Kidney epithelial cell (primary cell): ENCODE data around the gene JMJD1C. TPM values are rescaled to one million over a fixed set of nuclear protein-coding genes. Genes with fewer than 3 reads are reported as not detected.

Source experiments
- DNase-seq: peaks from one replicate; pipeline ENCODE4 v3.0.0-alpha.2; 2010; ENCODE audit warnings: low read depth
- H3K27me3 ChIP-seq: 2 replicates; pipeline ENCODE4 v1.6.0; 2011; ENCODE audit warnings: low read length; ENCODE audit not compliant: control insufficient read depth, insufficient read depth
- H3K36me3 ChIP-seq: 2 replicates; pipeline ENCODE4 v1.5.1; 2011; ENCODE audit warnings: low read length; ENCODE audit not compliant: control insufficient read depth, insufficient read depth
- H3K4me3 ChIP-seq: 2 replicates; pipeline ENCODE4 v1.5.1; 2011; ENCODE audit warnings: low read depth, mild to moderate bottlenecking, control low read depth, low read length
- CTCF ChIP-seq: IDR thresholded peaks from 2 replicates; pipeline ENCODE4 v1.5.1; 2011; ENCODE audit warnings: mild to moderate bottlenecking, moderate library complexity, low read length, control low read depth, inconsistent platforms; ENCODE audit not compliant: insufficient read depth, poor library complexity, severe bottlenecking
- total RNA-seq: library from RNA; depleted of rRNA; stranded (reverse); fragments of >200 nt; gene quantifications from 2 replicates; pipeline ENCODE4 v1.2.3, GENCODE V29; 2015

The JMJD1C gene
- total RNA-seq, 1 donor from 2014 or later, result 90.3 TPM

- no peak for DNase-seq
- H3K27me3 ChIP-seq, result no peaks in the 10 kb centered on the region
- H3K4me3 ChIP-seq, result no peak overlapping the region
- no peak for TF ChIP-seq CTCF
- H3K36me3 ChIP-seq, result no peaks in the 10 kb centered on the region
These were observed 337.3 kb downstream of the JMJD1C start for GRCh38 chr10:63128443-63128842.

DNA sequence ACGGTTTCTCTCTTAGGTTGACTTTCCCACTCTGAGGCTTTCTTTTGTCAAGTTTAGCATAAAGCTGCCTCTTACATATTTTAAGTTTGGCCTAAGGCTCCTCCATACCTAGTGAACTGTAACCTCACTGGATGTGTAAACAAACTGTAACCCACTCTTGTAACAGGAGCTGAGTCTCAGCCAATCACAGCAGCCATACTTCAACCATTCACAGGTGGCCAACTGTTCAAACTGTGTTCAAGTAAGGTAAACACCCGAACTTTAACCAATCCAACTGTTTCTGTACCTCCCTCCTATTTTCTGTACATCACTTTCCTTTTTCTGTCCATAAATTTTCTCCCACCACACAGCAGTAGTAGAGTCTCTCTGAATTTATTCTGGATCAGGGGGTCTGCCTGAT is 340.3 kb downstream of the JMJD1C start:
- no peak for DNase-seq
- no peaks in the 10 kb centered on the region for H3K36me3 ChIP-seq

DNA sequence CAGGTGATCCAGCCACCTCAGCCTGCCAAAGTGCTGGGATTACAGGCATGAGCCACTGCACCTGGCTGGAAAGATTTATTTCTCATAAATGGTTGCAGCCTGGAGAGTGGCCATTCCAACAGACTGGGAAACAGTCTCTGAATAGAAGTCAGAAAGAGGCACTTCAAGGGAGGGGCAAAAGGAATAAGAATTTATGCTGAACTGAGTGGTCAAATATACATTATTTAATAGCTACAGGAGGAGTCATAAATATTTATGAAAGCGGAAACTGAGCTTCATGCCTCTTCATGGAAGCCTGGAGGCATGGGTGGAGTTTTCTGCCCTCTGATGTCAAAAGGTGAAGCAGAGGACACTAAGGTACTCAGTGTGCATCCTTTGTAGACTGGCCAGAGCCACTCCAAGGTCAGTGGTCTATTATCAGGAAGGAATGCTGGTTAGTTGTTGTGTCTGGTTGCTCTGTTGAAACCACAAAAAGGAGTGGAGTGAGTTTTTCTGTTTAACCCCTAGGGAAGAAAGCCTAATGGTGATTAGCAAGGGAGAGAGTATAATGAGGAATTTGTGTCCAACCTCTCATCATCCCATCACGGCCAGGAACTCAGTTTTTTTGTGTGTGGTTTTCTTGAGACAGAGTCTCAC is 341.9 kb downstream of the JMJD1C start:
- H3K27me3 ChIP-seq, result no peaks in the 10 kb centered on the region
- no peak overlapping the region for H3K4me3 ChIP-seq
- H3K36me3 ChIP-seq, result no peaks in the 10 kb centered on the region
- TF ChIP-seq CTCF, result no peak
- no peak for DNase-seq

More for the DNA sequence above, 340.3 kb downstream of the JMJD1C start:
- no peak for TF ChIP-seq CTCF
- Histone ChIP-seq H3K4me3 (no peak overlapping the region), H3K27me3 (no peaks in the 10 kb centered on the region)

DNA sequence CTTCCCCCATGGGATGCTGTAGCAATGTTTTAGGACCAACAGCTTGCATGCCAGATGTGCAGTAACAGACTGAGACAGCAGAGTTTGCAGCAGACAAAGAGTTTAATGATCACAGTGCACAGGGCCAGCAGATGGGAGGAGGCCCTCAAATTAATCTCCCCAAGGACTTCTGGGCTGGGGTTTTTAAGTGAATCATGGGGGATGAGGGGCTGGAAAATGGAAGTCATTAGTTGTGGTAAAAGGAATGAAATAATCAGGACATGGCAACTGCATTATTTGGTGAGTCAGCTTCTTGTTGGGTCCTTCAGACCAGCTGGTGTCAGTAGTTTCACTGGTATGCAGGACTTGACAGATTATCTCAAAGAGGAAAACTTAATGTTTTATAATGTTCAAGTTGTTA is 345.2 kb downstream of the JMJD1C start:
- TF ChIP-seq CTCF, result no peak
- H3K27me3 ChIP-seq, result no peaks in the 10 kb centered on the region
- no peak for DNase-seq
- H3K4me3 ChIP-seq, result no peak overlapping the region
- H3K36me3 ChIP-seq, result no peaks in the 10 kb centered on the region

GRCh38 chr10:63119041-63119440 is 346.7 kb downstream of the JMJD1C start:
- no peaks in the 10 kb centered on the region for H3K36me3 ChIP-seq
- H3K4me3 ChIP-seq, result no peak overlapping the region
- no peaks in the 10 kb centered on the region for H3K27me3 ChIP-seq
- no peak for TF ChIP-seq CTCF
- no peak for DNase-seq

Other genes with a start within 250 kb of the JMJD1C start
- 45.4 and 59.8 TPM in 2 replicates for gene REEP3, start 55.4 kb upstream of the JMJD1C start, total RNA-seq